Measurements from ENCODE around the gene LMNTD2.

LMNTD2 gene

GRCh38 chr11:506995-507726 is 53.4 kb downstream of the LMNTD2 start, which contains the start of gene RNH1:
RNH1 (minus strand) TSS chr11:507242; CDS start chr11:502162, 5,080 bp downstream.
- FAIRE-seq, result no peak

- FAIRE-seq, result peak; percentile 30
These were observed 54.1 kb downstream of the LMNTD2 start for GRCh38 chr11:506238-506994.

GRCh38 chr11:504994-505344 is 55.6 kb downstream of the LMNTD2 start:
- FAIRE-seq, result no peak

All from G401.6 (cell line).